Panc1 (cell line): ENCODE measurements around the gene HTRA3. TPM values are rescaled to one million over a fixed set of nuclear protein-coding genes. Genes with fewer than 3 reads are reported as not detected.
"Not testable (repeated sequence)": the region's sequence is repeated elsewhere in the genome, so short reads cannot be mapped to it uniquely, and the experiment has no call there.

Experiments used
- ATAC-seq: fragments of 200-7000 bp; cut with Tn5 transposase; 2 replicates; pipeline ENCODE4 v1.9.1; 2020; ENCODE audit warnings: mild to moderate bottlenecking, moderate library complexity
- BruUV-seq: library from RNA; stranded (reverse); fragments of 400-500 nt; replicated peaks from 2 replicates; lab custom pipeline; 2021; lab: Mats Ljungman, UMichigan
- CTCF ChIA-PET: fragments of 300-600 bp; sonication (Branson Sonifier 250); formaldehyde crosslinking; loops from one replicate; lab custom pipeline; 2022; ENCODE audit warnings: antibody characterized with exemption; lab: Charles Lee
- POLR2A ChIA-PET: fragments of 300-600 bp; sonication (Branson Sonifier 250); formaldehyde crosslinking; loops from one replicate; lab custom pipeline; 2022; ENCODE audit warnings: antibody characterized with exemption; lab: Charles Lee
- DNase-seq: peaks from one replicate; pipeline ENCODE4 v3.0.0-alpha.2; 2010; ENCODE audit warnings: low read depth, low spot score
- H3K27ac ChIP-seq: 2 replicates; pipeline ENCODE4 v1.5.1; 2011; ENCODE audit warnings: mild to moderate bottlenecking, low read length, inconsistent platforms
- H3K27me3 ChIP-seq: fragments of 200-500 bp; sonication (Bioruptor generic); 2 replicates; pipeline ENCODE4 v1.6.0; 2014; ENCODE audit warnings: low read length, inconsistent platforms; ENCODE audit not compliant: control insufficient read depth, insufficient read depth
- H3K36me3 ChIP-seq: fragments of 200-500 bp; sonication (Bioruptor generic); 2 replicates; pipeline ENCODE4 v1.5.1; 2014; ENCODE audit warnings: inconsistent platforms, mild to moderate bottlenecking, low read length, moderate library complexity; ENCODE audit not compliant: control insufficient read depth, insufficient read depth
- H3K4me1 ChIP-seq: 2 replicates; pipeline ENCODE4 v1.5.1; 2011; ENCODE audit warnings: inconsistent platforms, mild to moderate bottlenecking, low read length, moderate library complexity; ENCODE audit not compliant: control insufficient read depth, insufficient read depth
- H3K4me3 ChIP-seq, 2 experiments: 2 replicates each; pipeline ENCODE4 v1.5.1; 2011 to 2012; ENCODE audit warnings: low read depth in 2 of 2, low read length in 2 of 2, mild to moderate bottlenecking in 2 of 2, inconsistent platforms in 1 of 2, moderate library complexity in 1 of 2
- H3K9me3 ChIP-seq: fragments of 200-500 bp; sonication (Bioruptor generic); 2 replicates; pipeline ENCODE4 v1.5.1; 2014; ENCODE audit warnings: low read depth, mild to moderate bottlenecking, inconsistent platforms, low read length, moderate library complexity; ENCODE audit not compliant: control insufficient read depth, insufficient read depth
- CTCF ChIP-seq: fragments of 450-650 bp; IDR thresholded peaks from 2 replicates; pipeline ENCODE4 v1.5.1; 2017; ENCODE audit warnings: mild to moderate bottlenecking
- POLR2AphosphoS5 ChIP-seq: IDR thresholded peaks from 2 replicates; pipeline ENCODE4 v1.6.1; 2012; ENCODE audit warnings: mild to moderate bottlenecking, low read depth, low read length, moderate library complexity
- REST ChIP-seq, 2 experiments: IDR thresholded peaks; 2 replicates each; pipeline ENCODE4 v1.6.1; 2011 to 2012; ENCODE audit warnings: low read depth in 2 of 2, control low read depth in 1 of 2, low read length in 1 of 2, mild to moderate bottlenecking in 1 of 2, moderate library complexity in 1 of 2; ENCODE audit not compliant: insufficient read depth in 1 of 2
- SIN3A ChIP-seq: IDR thresholded peaks from 2 replicates; pipeline ENCODE4 v1.6.1; 2012; ENCODE audit warnings: low read depth, mild to moderate bottlenecking, low read length, moderate library complexity, borderline replicate concordance; ENCODE audit not compliant: insufficient read depth
- TCF7L2 ChIP-seq: IDR thresholded peaks from 2 replicates; pipeline ENCODE4 v1.6.1; 2011; ENCODE audit warnings: mild to moderate bottlenecking, low read depth, low read length, inconsistent platforms
- in situ Hi-C: cut with HindIII; loops from 2 replicates; pipeline ENCODE4 v1.10.0; 2016; ENCODE audit warnings: low sequenced_read_pairs, low pct_unique_long_range_greater_than_20kb
- intact Hi-C: fragments of 100-400 bp; cut with micrococcal nuclease; formaldehyde crosslinking; loops from one replicate; pipeline ENCODE4 v1.10.0; 2022; ENCODE audit not compliant: unreplicated experiment
- total RNA-seq: library from RNA; stranded (reverse); gene quantifications from one replicate; pipeline ENCODE4 v1.2.1, GENCODE V29; 2021; ENCODE audit not compliant: unreplicated experiment

The HTRA3 gene
- total RNA-seq, 1 experiment from 2014 or later, result 0.98 TPM

GRCh38 chr4:8340781-8341241, 71.3 kb downstream of the HTRA3 start:
- no TSS peak for BruUV-seq
- Histone ChIP-seq H3K4me1 (no peaks in the 10 kb centered on the region), H3K27ac (no peak overlapping the region), H3K36me3 (no peaks in the 10 kb centered on the region), H3K27me3 (no peaks in the 10 kb centered on the region), H3K9me3 (no peaks in the 10 kb centered on the region), H3K4me3 (no peak overlapping the region)
- ATAC-seq, result no peak
- ChIA-PET POLR2A (no interaction called here), CTCF (no interaction called here)
- TF ChIP-seq SIN3A (no peak), TCF7L2 (no peak), REST (IDR thresholded peaks at IDR 0.05; ENCODE audit: insufficient read depth in 1 of 2, low read depth in 2 of 2, low read length in 1 of 2) (no peak), CTCF (no peak), POLR2AphosphoS5 (no peak)
- in situ Hi-C loops (no loop called here), intact Hi-C loops (no loop called here)
- no peak for DNase-seq

- BruUV-seq, DNase-seq, H3K27ac ChIP-seq, intact Hi-C loops, H3K27me3 ChIP-seq, H3K4me3 ChIP-seq, H3K4me1 ChIP-seq, CTCF ChIA-PET, H3K36me3 ChIP-seq, in situ Hi-C loops, ATAC-seq, POLR2A ChIA-PET, H3K9me3 ChIP-seq: not testable (repeated sequence)
These were observed 71.7 kb downstream of the HTRA3 start for GRCh38 chr4:8341281-8341680.

- Histone ChIP-seq H3K27me3 (no peaks in the 10 kb centered on the region), H3K9me3 (no peaks in the 10 kb centered on the region), H3K4me3 (no peak overlapping the region), H3K4me1 (no peaks in the 10 kb centered on the region), H3K36me3 (no peaks in the 10 kb centered on the region), H3K27ac (no peak overlapping the region)
- ATAC-seq (no peak), DNase-seq (no peak)
- ChIA-PET CTCF (no interaction called here), POLR2A (no interaction called here)
- intact Hi-C loops, result no loop called here
- no TSS peak for BruUV-seq
- in situ Hi-C loops, result no loop called here
- no peak for TF ChIP-seq REST (IDR thresholded peaks at IDR 0.05; ENCODE audit: insufficient read depth in 1 of 2, low read depth in 2 of 2, low read length in 1 of 2)
- no peak for TF ChIP-seq POLR2AphosphoS5
- TF ChIP-seq CTCF, result no peak
- no peak for TF ChIP-seq TCF7L2
- TF ChIP-seq SIN3A, result no peak
These were observed 72.1 kb downstream of the HTRA3 start for GRCh38 chr4:8341691-8342090.
